GM21447 (cell line): Measurements from ENCODE around the gene EPDR1.
"Not testable (repeated sequence)": the region's sequence is repeated elsewhere in the genome, so short reads cannot be mapped to it uniquely, and the experiment has no call there.

Experiments
- ATAC-seq: cut with Tn5 transposase; IDR thresholded peaks from one replicate; pipeline ENCODE4 v1.9.1; 2021; ENCODE audit not compliant: unreplicated experiment

Gene EPDR1

GRCh38 chr7:37927773-37928444 is 7.5 kb downstream of the EPDR1 start:
- no peak for ATAC-seq

DNA sequence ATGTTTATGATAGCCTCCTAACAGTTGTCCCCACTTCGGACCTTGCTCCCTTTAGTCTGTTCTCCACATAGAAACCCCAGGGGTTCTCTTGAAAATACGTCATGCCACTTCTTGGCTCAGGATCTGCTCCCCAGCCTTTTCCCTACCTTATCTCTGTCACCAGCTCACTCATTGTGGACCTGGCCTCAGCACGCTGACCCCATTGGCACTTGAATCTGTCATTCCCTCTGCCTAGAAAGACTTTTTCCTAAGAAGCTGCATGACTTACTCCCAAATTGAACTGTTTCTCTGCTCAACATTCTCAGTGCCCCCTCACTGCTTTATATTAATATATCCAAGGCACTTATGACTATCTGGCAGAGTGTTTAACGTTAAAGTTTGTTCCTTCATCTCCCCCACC is 8.4 kb downstream of the EPDR1 start:
- no peak for ATAC-seq

- ATAC-seq, result no peak
Observed at GRCh38 chr7:37930226-37930948, 9.9 kb downstream of the EPDR1 start.

GRCh38 chr7:37932543-37932942 is 12.1 kb downstream of the EPDR1 start:
- ATAC-seq, result no peak

GRCh38 chr7:37933018-37933566 is 12.7 kb downstream of the EPDR1 start:
- no peak for ATAC-seq

DNA sequence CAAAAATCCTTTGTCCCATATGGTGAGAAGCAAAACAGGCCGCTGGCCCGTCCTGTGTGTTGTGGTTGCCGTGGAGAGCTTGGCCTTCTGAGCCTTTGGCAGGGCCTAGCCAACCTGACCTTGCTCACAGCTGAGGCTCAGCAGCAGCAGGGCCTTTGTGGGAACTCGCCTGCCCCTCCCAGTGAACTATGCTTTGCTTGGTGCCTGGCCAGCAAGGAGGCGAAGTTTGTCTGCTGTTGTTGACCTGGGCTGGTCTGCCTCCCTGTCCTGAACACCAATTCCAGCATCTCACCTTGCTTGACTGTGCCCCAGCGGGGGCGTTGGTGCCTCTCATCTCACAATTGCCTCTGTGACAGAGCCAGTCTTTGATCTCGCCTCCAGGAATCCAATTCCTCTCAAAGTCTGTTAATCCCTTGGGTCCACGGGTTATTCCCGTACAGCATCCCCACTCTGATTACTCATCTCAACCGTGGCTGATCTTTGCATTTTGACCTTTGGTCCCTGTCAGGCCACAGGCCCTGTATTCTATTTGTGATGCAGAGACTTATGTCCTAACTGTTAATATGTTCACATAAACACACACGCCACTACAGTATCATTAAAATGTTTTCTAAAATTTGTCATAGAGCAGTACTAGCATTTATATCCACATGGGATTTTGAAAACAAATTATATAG is 22.6 kb downstream of the EPDR1 start:
- ATAC-seq, result no peak

GRCh38 chr7:37943905-37944736 is 23.7 kb downstream of the EPDR1 start:
- ATAC-seq, result peak; percentile 32

GRCh38 chr7:37944737-37945054 is 24.3 kb downstream of the EPDR1 start:
- ATAC-seq, result no peak

- ATAC-seq, result no peak
Observed at GRCh38 chr7:37945336-37945735, 24.9 kb downstream of the EPDR1 start.

DNA sequence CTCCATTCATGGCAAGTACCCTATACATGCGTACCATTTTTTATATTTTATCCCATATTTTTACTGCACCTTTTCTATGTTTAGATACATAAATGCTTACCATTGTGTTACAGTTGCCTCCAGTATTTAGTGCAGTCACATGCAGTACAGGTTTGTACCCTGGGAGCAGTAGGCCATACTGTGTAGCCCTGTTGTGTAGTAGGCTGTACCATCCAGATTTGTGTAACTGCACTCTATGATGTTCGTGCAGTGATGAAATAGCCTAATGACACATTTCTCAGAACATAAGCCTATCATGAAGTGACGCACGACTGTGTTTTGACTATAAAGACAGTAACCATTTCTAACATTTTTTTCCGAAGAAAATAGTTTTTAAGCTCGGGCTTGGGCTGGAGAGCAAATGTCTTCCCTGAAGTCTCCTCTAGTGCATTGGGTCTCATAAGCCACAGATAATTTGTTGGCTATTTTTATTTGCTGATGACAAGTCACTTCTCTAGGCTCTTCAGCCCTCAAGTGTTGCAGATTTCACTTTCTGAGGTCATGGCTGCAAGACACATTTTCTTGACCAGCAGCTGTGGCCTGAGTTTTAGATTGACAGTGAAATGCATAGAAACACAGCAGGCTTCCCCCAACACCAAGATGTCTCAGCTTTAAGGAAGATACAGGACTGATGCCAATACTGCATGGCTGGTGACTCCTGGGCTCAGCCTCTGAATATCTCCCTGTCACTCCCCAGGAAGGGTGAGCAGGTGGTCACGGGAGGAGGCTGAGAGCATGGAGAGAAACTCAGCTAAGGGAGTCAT is 26.9 kb downstream of the EPDR1 start:
- ATAC-seq, result no peak

DNA sequence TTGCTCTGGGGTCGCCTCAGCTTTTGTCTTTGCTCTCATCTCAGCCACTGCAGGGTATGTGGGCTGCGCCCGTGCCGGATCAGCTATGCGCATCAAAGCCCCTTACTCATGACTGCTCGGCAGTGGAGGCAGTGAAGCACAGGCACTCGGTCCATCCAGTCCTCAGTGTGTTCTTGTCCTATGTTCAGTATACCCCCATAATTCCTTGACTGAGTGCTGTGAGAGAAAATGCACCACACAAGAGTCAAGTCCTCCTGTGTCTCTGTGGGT is 27.4 kb downstream of the EPDR1 start:
- ATAC-seq, result no peak

GRCh38 chr7:37952240-37952639 is 31.8 kb downstream of the EPDR1 start:
- ATAC-seq, result no peak

DNA sequence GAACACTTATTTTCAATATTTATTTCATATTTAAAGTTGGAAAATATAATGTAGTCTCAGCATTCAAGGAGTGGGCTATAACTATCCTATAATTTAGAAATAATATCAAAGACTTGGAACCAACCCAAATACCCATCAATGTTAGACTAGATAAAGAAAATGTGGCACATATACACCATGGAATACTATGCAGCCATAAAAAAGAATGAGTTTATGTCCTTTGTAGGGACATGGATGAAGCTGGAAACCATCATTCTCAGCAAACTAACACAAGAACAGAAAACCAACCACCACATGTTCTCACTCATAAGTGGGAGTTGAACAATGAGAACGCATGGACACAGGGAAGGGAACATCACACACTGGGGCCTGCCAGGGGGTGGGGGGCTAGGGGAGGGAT is 33.8 kb downstream of the EPDR1 start:
- ATAC-seq, result not testable (repeated sequence)

DNA sequence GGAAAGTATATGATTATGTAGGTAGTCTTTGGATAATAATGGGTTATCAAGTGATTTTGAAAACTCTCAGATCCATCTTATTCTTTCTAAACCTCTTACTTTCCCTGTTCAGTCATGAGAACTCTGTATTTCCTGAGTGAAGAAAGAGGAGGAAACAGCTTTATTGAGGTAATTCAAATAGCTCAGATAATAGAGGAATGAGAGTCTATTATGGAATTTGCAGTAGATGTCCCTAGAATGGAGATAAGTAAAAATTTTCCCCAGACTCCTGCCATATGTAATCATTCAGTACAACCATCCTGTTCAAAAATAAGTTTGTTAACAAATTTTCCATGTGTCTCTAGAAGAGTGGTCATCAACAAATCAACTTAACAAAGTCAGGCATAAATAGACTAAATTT is 36.4 kb downstream of the EPDR1 start:
- ATAC-seq, result no peak

DNA sequence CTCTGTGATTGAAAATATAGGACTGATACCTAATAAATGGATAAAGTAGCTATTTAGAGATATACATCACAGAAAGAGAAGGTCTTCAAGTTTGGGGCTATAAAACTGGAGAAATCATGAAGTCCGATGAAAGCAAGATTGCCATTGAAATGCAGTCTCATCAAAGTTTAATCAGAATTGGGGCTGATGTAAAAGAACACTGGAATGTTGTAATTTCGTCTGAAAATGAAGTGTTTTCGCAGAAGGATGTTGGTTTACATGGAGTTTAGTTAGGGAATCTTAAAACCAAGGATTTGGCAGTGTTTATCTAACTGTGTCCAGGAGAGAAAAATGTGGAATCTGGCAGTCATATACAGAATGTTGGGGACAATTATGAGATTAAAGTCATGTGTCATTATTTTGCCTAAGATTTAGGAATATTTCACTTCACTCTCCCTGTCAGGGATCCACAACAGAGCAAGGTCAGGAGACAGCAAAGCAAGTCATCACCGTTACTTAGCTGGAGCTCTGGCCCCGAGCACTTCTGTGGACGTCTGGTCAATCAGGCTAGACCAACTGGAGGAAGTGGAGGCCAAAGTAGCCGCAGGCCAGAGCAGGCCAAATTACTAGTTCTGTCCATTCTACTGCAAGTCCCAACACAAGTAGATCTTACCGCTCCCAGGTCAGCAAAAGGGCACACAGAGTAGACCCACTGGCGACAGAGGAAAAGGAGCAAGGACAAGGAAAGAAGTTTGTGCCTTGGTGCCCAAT is 37.0 kb downstream of the EPDR1 start:
- ATAC-seq, result no peak

DNA sequence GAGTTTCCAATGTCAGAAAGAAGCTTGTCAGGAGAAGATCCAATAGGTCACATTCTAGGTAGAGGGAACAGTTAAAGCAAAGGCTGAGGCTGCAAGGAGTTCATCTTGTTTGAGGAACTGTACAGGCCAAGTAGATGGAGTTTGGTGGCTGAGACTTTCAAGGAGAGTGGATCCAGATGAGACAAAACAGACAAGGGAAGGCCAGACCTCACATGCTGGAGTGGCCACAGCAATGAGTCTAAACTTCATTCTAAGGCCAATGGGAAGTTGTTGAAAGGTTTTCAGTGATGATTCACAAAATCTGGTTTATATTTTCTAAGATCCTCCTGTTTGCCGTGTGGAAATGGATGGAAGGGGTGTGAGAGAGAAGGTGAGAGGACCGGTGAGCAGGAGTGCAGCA is 40.0 kb downstream of the EPDR1 start:
- no peak for ATAC-seq

DNA sequence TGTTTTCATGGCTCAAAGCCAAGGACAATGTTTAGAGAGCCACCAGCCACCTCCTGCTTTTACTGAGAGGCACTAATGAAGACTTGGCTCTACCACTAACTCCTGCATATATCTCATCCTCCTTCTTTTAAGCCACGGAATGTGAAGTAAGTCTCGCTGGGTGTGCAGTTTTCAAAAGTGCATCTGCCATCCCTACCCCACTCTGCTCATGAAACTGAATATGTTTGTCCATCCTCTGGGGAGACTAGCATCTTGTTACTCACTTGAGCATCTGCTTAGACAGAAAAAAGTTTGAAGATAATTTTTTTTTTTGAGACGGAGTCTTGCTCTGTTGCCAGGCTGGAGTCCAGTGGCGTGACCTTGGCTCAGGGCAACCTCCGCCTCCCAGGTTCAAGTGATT is 40.8 kb downstream of the EPDR1 start:
- ATAC-seq, result no peak

DNA sequence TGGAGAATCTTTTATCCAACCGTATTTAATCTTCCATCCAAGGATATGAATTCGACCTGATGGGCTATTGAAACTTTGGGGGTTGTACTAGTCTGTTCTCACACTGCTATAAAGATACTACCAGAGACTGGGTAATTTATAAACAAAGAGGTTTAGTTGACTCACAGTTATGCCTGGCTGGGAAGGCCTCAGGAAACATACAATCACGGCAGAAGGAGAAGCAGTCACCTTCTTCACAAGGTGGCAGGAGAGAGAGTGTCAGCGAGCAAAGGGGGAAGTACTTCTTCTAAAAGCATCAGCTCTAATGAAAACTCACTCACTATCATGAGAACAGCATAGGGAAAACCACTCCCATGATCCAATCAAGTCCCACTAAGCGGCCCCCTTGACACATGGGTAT is 43.8 kb downstream of the EPDR1 start:
- ATAC-seq, result no peak

- ATAC-seq, result no peak
Observed at GRCh38 chr7:37970211-37970610, 49.8 kb downstream of the EPDR1 start.

- no peak for ATAC-seq
Observed at GRCh38 chr7:37971491-37971890, 51.1 kb downstream of the EPDR1 start.
